ENCODE results near the gene NRK. TPM values are rescaled to one million over a fixed set of nuclear protein-coding genes. Genes with fewer than 3 reads are reported as not detected.

NRK gene
- total RNA-seq, 1 experiment from 2014 or later, result 3.1 TPM

GRCh38 chrX:105969487-105969886 is 147.1 kb downstream of the NRK start (continued):
- TF ChIP-seq, protein P1, sequence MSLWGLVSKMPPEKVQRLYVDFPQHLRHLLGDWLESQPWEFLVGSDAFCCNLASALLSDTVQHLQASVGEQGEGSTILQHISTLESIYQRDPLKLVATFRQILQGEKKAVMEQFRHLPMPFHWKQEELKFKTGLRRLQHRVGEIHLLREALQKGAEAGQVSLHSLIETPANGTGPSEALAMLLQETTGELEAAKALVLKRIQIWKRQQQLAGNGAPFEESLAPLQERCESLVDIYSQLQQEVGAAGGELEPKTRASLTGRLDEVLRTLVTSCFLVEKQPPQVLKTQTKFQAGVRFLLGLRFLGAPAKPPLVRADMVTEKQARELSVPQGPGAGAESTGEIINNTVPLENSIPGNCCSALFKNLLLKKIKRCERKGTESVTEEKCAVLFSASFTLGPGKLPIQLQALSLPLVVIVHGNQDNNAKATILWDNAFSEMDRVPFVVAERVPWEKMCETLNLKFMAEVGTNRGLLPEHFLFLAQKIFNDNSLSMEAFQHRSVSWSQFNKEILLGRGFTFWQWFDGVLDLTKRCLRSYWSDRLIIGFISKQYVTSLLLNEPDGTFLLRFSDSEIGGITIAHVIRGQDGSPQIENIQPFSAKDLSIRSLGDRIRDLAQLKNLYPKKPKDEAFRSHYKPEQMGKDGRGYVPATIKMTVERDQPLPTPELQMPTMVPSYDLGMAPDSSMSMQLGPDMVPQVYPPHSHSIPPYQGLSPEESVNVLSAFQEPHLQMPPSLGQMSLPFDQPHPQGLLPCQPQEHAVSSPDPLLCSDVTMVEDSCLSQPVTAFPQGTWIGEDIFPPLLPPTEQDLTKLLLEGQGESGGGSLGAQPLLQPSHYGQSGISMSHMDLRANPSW (CRISPR knock-in tag; conservative IDR thresholded peaks at IDR 0.05; ENCODE audit: low read depth), result no peak
- TF ChIP-seq MLX (CRISPR knock-in tag; IDR thresholded peaks at IDR 0.05), result no peak

DNA sequence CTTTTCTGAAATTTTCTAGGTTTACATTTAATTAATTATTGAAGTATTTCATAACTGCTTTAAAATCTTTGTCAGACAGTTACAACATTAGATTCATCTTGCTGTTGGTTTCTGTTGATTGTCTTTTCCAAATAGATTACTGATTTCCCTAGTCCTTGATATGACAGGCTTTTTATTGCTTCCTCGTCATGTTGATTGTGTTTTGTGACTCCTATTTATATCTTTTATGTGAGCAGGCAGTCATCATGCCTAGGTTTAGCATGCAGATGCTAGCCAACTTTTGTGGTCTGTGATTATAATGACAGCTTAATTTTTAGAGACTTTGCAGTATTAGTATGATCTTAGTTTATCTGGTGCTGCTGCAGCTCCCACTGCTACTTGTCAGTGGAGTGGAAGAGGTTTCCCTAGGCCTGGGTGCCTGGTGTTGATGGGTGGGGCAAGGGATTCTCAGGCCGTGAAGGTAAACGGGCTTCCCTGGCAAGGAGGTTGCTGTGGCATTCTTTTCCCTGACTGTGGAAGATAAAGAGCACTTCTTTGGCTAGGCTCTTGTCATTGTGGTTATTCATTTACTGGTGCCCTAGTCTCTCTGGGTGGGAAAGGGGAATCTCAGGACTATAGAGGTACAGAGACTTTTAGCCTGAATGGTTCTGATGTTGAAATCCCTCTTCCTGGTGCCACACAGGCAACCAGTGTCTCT is 150.5 kb downstream of the NRK start:
- H3K4me1 Mint-ChIP-seq, result no peaks in the 10 kb centered on the region
- H3K27me3 Mint-ChIP-seq (ENCODE audit: low read depth), result no peaks in the 10 kb centered on the region; the same call in 1 of the 2 replicates
- peaks cover 5% of the 10 kb centered on the region; the same call in 1 of the 2 replicates for H3K36me3 Mint-ChIP-seq
- POLR2A ChIA-PET, result no interaction called here
- H3K4me3 Mint-ChIP-seq, result no peak overlapping the region
- H3K9me3 Mint-ChIP-seq, result peaks cover 13% of the 10 kb centered on the region
- no peak overlapping the region for H3K27ac Mint-ChIP-seq
- DNase-seq (ENCODE audit: low spot score) (no peak), ATAC-seq (no peak)
- CTCF ChIA-PET, result no interaction called here
- no peak for TF ChIP-seq FOXJ3 (CRISPR knock-in tag; IDR thresholded peaks at IDR 0.05; ENCODE audit: borderline replicate concordance)
- TF ChIP-seq NFATC4 (CRISPR knock-in tag; IDR thresholded peaks at IDR 0.05), result no peak
- no peak for TF ChIP-seq ESRRA (CRISPR knock-in tag; IDR thresholded peaks at IDR 0.05; ENCODE audit: borderline replicate concordance)
- TF ChIP-seq ELF4 (CRISPR knock-in tag; IDR thresholded peaks at IDR 0.05; ENCODE audit: low read depth), result no peak
- no peak for TF ChIP-seq ZNF138 (CRISPR knock-in tag; conservative IDR thresholded peaks at IDR 0.05)
- no peak for TF ChIP-seq SOX15 (CRISPR knock-in tag; IDR thresholded peaks at IDR 0.05)
- TF ChIP-seq, protein P2, sequence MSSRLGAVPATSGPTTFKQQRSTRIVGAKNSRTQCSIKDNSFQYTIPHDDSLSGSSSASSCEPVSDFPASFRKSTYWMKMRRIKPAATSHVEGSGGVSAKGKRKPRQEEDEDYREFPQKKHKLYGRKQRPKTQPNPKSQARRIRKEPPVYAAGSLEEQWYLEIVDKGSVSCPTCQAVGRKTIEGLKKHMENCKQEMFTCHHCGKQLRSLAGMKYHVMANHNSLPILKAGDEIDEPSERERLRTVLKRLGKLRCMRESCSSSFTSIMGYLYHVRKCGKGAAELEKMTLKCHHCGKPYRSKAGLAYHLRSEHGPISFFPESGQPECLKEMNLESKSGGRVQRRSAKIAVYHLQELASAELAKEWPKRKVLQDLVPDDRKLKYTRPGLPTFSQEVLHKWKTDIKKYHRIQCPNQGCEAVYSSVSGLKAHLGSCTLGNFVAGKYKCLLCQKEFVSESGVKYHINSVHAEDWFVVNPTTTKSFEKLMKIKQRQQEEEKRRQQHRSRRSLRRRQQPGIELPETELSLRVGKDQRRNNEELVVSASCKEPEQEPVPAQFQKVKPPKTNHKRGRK (CRISPR knock-in tag; IDR thresholded peaks at IDR 0.05; ENCODE audit: borderline replicate concordance), result no peak
- no peak for TF ChIP-seq ZNF416 (CRISPR knock-in tag; IDR thresholded peaks at IDR 0.05)
- TF ChIP-seq, protein P3, sequence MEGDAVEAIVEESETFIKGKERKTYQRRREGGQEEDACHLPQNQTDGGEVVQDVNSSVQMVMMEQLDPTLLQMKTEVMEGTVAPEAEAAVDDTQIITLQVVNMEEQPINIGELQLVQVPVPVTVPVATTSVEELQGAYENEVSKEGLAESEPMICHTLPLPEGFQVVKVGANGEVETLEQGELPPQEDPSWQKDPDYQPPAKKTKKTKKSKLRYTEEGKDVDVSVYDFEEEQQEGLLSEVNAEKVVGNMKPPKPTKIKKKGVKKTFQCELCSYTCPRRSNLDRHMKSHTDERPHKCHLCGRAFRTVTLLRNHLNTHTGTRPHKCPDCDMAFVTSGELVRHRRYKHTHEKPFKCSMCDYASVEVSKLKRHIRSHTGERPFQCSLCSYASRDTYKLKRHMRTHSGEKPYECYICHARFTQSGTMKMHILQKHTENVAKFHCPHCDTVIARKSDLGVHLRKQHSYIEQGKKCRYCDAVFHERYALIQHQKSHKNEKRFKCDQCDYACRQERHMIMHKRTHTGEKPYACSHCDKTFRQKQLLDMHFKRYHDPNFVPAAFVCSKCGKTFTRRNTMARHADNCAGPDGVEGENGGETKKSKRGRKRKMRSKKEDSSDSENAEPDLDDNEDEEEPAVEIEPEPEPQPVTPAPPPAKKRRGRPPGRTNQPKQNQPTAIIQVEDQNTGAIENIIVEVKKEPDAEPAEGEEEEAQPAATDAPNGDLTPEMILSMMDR (IDR thresholded peaks at IDR 0.05), result no peak
- TF ChIP-seq, protein P4, sequence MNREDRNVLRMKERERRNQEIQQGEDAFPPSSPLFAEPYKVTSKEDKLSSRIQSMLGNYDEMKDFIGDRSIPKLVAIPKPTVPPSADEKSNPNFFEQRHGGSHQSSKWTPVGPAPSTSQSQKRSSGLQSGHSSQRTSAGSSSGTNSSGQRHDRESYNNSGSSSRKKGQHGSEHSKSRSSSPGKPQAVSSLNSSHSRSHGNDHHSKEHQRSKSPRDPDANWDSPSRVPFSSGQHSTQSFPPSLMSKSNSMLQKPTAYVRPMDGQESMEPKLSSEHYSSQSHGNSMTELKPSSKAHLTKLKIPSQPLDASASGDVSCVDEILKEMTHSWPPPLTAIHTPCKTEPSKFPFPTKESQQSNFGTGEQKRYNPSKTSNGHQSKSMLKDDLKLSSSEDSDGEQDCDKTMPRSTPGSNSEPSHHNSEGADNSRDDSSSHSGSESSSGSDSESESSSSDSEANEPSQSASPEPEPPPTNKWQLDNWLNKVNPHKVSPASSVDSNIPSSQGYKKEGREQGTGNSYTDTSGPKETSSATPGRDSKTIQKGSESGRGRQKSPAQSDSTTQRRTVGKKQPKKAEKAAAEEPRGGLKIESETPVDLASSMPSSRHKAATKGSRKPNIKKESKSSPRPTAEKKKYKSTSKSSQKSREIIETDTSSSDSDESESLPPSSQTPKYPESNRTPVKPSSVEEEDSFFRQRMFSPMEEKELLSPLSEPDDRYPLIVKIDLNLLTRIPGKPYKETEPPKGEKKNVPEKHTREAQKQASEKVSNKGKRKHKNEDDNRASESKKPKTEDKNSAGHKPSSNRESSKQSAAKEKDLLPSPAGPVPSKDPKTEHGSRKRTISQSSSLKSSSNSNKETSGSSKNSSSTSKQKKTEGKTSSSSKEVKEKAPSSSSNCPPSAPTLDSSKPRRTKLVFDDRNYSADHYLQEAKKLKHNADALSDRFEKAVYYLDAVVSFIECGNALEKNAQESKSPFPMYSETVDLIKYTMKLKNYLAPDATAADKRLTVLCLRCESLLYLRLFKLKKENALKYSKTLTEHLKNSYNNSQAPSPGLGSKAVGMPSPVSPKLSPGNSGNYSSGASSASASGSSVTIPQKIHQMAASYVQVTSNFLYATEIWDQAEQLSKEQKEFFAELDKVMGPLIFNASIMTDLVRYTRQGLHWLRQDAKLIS (CRISPR knock-in tag; IDR thresholded peaks at IDR 0.05; ENCODE audit: borderline replicate concordance), result no peak
- TF ChIP-seq ZNF263 (CRISPR knock-in tag; IDR thresholded peaks at IDR 0.05; ENCODE audit: low read depth), result no peak
- no peak for TF ChIP-seq ATF3 (CRISPR knock-in tag; conservative IDR thresholded peaks at IDR 0.05)
- TF ChIP-seq USF1 (CRISPR knock-in tag; IDR thresholded peaks at IDR 0.05), result no peak
- TF ChIP-seq TEAD4 (CRISPR knock-in tag; IDR thresholded peaks at IDR 0.05), result no peak
- no peak for TF ChIP-seq ZMAT4 (CRISPR knock-in tag; IDR thresholded peaks at IDR 0.05)
- TF ChIP-seq GABPB1 (CRISPR knock-in tag; IDR thresholded peaks at IDR 0.05), result no peak

All from WTC11 (cell line).